Heart right ventricle (tissue), 16 donors: ENCODE measurements around the gene CTAGE1. TPM values are rescaled to one million over a fixed set of nuclear protein-coding genes. Genes with fewer than 3 reads are reported as not detected.

ENCODE experiments used
- ATAC-seq, 8 donors: fragments of 200-7000 bp; cut with Tn5 transposase; one replicate each; pipeline ENCODE4 v1.9.1; 2020; ENCODE audit warnings: mild to moderate bottlenecking in 8 of 8, moderate library complexity in 8 of 8, moderate number of reproducible peaks in 1 of 8
- DNase-seq, 2 donors: peaks; one replicate each; pipeline ENCODE4 v3.0.0-alpha.2; 2020
- H3K27ac ChIP-seq, 10 donors: fragments of 200-600 bp; sonication (generic) in 2 of 10; one replicate each; pipeline versions ENCODE4 v1.5.0 to v1.8.0; 2020 to 2022; ENCODE audit warnings: mild to moderate bottlenecking in 3 of 10
- H3K27me3 ChIP-seq, 7 donors: fragments of 200-600 bp; one replicate each; pipeline ENCODE4 v1.8.0; 2021 to 2022; ENCODE audit warnings: mild to moderate bottlenecking in 2 of 7
- H3K36me3 ChIP-seq, 9 donors: fragments of 200-600 bp; sonication (generic) in 1 of 9; one replicate each; pipeline versions ENCODE4 v1.5.0 to v1.8.0; 2020 to 2022; ENCODE audit warnings: mild to moderate bottlenecking in 2 of 9
- H3K4me1 ChIP-seq, 9 donors: fragments of 200-600 bp; sonication (generic) in 1 of 9; one replicate each; pipeline versions ENCODE4 v1.5.0 to v1.8.0; 2020 to 2022; ENCODE audit warnings: mild to moderate bottlenecking in 4 of 9
- H3K4me3 ChIP-seq, 10 donors: fragments of 200-600 bp; sonication (generic) in 2 of 10; one replicate each; pipeline versions ENCODE4 v1.5.0 to v1.8.0; 2020 to 2022; ENCODE audit warnings: mild to moderate bottlenecking in 7 of 10, moderate library complexity in 2 of 10
- H3K9me3 ChIP-seq, 11 donors: fragments of 200-600 bp in 10 of 11; sonication (generic) in 2 of 11; one replicate each; pipeline versions ENCODE4 v1.5.0 to v1.8.0; 2013 to 2022; ENCODE audit warnings: mild to moderate bottlenecking in 2 of 11, control low read depth in 1 of 11, moderate library complexity in 1 of 11
- CTCF ChIP-seq, 9 donors: fragments of 200-600 bp; sonication (generic) in 2 of 9; IDR thresholded peaks; one replicate each; pipeline versions ENCODE4 v1.5.0 to v1.8.0; 2021 to 2022; ENCODE audit warnings: antibody characterized with exemption in 9 of 9, mild to moderate bottlenecking in 5 of 9, moderate library complexity in 1 of 9
- WGBS, 2 donors: extraction: QIAGEN DNeasy Blood & Tissue Kit; methylation state at CpG; one replicate each; pipeline ENCODE4 v1.1.7; 2013; ENCODE audit warnings: inconsistent platforms in 1 of 2; 5-methylcytosine and 5-hydroxymethylcytosine counted together
- intact Hi-C, 10 donors: fragments of 100-400 bp; cut with DNase I; formaldehyde crosslinking; loops; one replicate each; pipeline versions ENCODE4 v1.11.1 to v1.14.2; 2022
- long read RNA-seq, 3 donors: library from polyadenylated mRNA; unstranded; transcript quantifications; one replicate each; pipeline ENCODE4 v2.0.0, GENCODE V29; 2020 to 2021
- polyA plus RNA-seq, 2 donors: library from polyadenylated mRNA; stranded (reverse); fragments of 200-250 nt; gene quantifications; one replicate each; pipeline ENCODE4 v1.2.3, GENCODE V29; 2013
- total RNA-seq, 10 donors: library from RNA; stranded (reverse); fragmentation: NEBNext Ultra II Directional in 3 of 10; extraction: Animal tissue kit (Norgen Biotek cat#: 25700) in 3 of 10; gene quantifications; one replicate each; pipeline versions ENCODE4 v1.2.1 to v1.2.4, GENCODE V29; 2021 to 2023
- donor health status: Arrhythmogenic right ventricular cardiomyopathy.
- donor health status: ischemic (EF 13 %, LVEDD 7.1; RV severe dilation, severe dysfunction).
- donor health status: healthy with polysubstance abuse.
- donor health status: DM: no; HTN: yes; CAD: no.
- donor health status: DM: no; HTN: no; CAD: no.
- donor health status: ischemic (EF 25% LVEDD 6.9; RV normal size, moderate dysfunction).
- donor health status: ischemic (EF 25% LVEDD 5.7; RV mildly dilated, moderate dysfunction).
- donor health status: healthy.
- donor health status: DM: yes; HTN: yes; CAD: no.
- donor health status: Ischemic cardiomyopathy.
- donor health status: ischemic (EF 35%, LVEDD 5.7; RV mildly dilated, moderate dysfunction).
- donor health status: nonischemic (EF 11% LVEDD 7.7; RV severe dilation, severe dysfunction).
- donor health status: DM: yes; HTN: yes; CAD: no.
- donor health status: PGD.
- donor health status: ischemic (EF 29% LVEDD 5.4; RV normal size, mild dysfunction).
- donor health status: nonischemic (EF 23%, LVEDD 6.1; RV moderate dilation, normal function).

CTAGE1 gene
- under 1 TPM in 2 of 10 donors, not detected in 8; 0.07 to 0.10 TPM for total RNA-seq
- polyA plus RNA-seq = not detected
- long read RNA-seq, donor 1 = 0 reads
- long read RNA-seq, donor 2 = 0 reads
- long read RNA-seq, donor 3 = 0 reads

- no peak for TF ChIP-seq CTCF (IDR thresholded peaks at IDR 0.05)
- Histone ChIP-seq H3K4me3 (no peak within 1 kb of the TSS), H3K4me1 (peaks cover 0 to 6% (median 1%) of the 10 kb centered on the region in 9 donors), H3K36me3 (no peaks in the 10 kb centered on the region), H3K9me3 (peaks cover 0 to 3% (median 0%) of the 10 kb centered on the region in 11 donors), H3K27me3 (no peaks in the 10 kb centered on the region), H3K27ac (no peak within 1 kb of the TSS)
- no peak for DNase-seq
- intact Hi-C loops = no loop called here
- no peak for ATAC-seq
- 90 to 92% methylated on average over 24 of the region's 24 CpGs for WGBS, 2 donors
Measured at GRCh38 chr18:22417496-22418188, at the start of gene CTAGE1. Gene CTAGE1 (minus strand): TSS chr18:22417915. CDS start chr18:22417811, 104 bp downstream.

- Histone ChIP-seq H3K9me3 (no peaks in the 10 kb centered on the region), H3K27ac (peak overlapping the region; percentile 56 to 90 (median 85)), H3K36me3 (no peaks in the 10 kb centered on the region), H3K27me3 (no peaks in the 10 kb centered on the region), H3K4me3 (no peak overlapping the region), H3K4me1 (peaks cover 20 to 57% (median 50%) of the 10 kb centered on the region in 9 donors)
- intact Hi-C loops = loop anchor here in 7 of 10 donors (5.0 to 10.0 kb wide), 8 partner anchors 82 to 295 kb away; no protein-coding TSS in a partner anchor
- ATAC-seq (peak; percentile 23 to 89 (median 58)), DNase-seq (peak; percentile 33 to 56)
- 42 to 48% methylated on average over 3 of the region's 3 CpGs for WGBS, 2 donors
- TF ChIP-seq CTCF (IDR thresholded peaks at IDR 0.05) = no peak
Measured at GRCh38 chr18:22466608-22467395, 49.1 kb upstream of the CTAGE1 start.

- Histone ChIP-seq H3K4me3 (no peak overlapping the region), H3K27ac (peak overlapping the region; percentile 56 to 90 (median 85)), H3K4me1 (peaks cover 15 to 48% (median 42%) of the 10 kb centered on the region in 9 donors), H3K36me3 (no peaks in the 10 kb centered on the region), H3K9me3 (no peaks in the 10 kb centered on the region), H3K27me3 (no peaks in the 10 kb centered on the region)
- 36 to 38% methylated on average over 3 of the region's 3 CpGs for WGBS, 2 donors
- DNase-seq (peak in 1 of 2 donors; percentile 74), ATAC-seq (peak; percentile 85 to 95 (median 90))
- intact Hi-C loops = loop anchor here in 7 of 10 donors (5.0 to 10.0 kb wide), 8 partner anchors 81 to 294 kb away; no protein-coding TSS in a partner anchor
- TF ChIP-seq CTCF (IDR thresholded peaks at IDR 0.05) = no peak
Measured at GRCh38 chr18:22465859-22466457, 48.2 kb upstream of the CTAGE1 start.

- TF ChIP-seq CTCF (IDR thresholded peaks at IDR 0.05) = no peak
- peaks cover 8 to 25% (median 21%) of the 10 kb centered on the region in 9 donors for H3K4me1 ChIP-seq
- H3K27me3 ChIP-seq = no peaks in the 10 kb centered on the region
- no peaks in the 10 kb centered on the region for H3K9me3 ChIP-seq
- WGBS, 2 donors = 70 to 87% methylated on average over 5 of the region's 5 CpGs
- H3K4me3 ChIP-seq = no peak overlapping the region
- H3K27ac ChIP-seq = no peak overlapping the region
- no peak for ATAC-seq
- DNase-seq = no peak
- intact Hi-C loops = loop anchor here in 3 of 10 donors (10.0 kb wide), 3 partner anchors 78 to 198 kb away; no protein-coding TSS in a partner anchor
- no peaks in the 10 kb centered on the region for H3K36me3 ChIP-seq
Measured at GRCh38 chr18:22463076-22463475, 45.4 kb upstream of the CTAGE1 start.
